ENCODE results near the gene ARID1B. TPM values are rescaled to one million over a fixed set of nuclear protein-coding genes. Genes with fewer than 3 reads are reported as not detected.

The ARID1B gene
- total RNA-seq, 1 donor from 2014 or later, result 18.5 TPM

DNA sequence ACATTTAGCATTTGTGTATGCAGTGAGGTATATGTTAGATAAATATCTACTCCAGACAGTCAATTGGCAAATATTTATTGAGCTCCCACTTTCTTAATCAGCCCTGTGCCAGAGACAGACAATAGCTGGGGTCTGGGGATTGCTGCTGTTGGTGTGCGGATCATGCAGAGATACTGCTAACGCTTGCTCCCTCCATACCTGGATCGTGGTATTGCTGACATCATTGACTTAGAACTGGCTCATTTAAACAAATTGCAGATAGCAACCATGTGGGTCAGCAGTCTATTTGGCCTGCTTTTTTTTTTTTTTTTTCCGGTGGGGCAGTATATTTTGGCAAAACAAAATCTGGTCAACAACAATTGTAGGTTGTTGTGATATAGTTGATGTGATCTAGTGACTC, 9.5 kb downstream of the ARID1B start:
- no peak overlapping the region for H3K4me3 ChIP-seq (ENCODE audit: low read depth, low read length)
- TF ChIP-seq, protein P1, sequence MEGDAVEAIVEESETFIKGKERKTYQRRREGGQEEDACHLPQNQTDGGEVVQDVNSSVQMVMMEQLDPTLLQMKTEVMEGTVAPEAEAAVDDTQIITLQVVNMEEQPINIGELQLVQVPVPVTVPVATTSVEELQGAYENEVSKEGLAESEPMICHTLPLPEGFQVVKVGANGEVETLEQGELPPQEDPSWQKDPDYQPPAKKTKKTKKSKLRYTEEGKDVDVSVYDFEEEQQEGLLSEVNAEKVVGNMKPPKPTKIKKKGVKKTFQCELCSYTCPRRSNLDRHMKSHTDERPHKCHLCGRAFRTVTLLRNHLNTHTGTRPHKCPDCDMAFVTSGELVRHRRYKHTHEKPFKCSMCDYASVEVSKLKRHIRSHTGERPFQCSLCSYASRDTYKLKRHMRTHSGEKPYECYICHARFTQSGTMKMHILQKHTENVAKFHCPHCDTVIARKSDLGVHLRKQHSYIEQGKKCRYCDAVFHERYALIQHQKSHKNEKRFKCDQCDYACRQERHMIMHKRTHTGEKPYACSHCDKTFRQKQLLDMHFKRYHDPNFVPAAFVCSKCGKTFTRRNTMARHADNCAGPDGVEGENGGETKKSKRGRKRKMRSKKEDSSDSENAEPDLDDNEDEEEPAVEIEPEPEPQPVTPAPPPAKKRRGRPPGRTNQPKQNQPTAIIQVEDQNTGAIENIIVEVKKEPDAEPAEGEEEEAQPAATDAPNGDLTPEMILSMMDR (conservative IDR thresholded peaks at IDR 0.05; ENCODE audit: low read depth, low read length), result no peak
- DNase-seq (ENCODE audit: low read depth), result no peak

DNA sequence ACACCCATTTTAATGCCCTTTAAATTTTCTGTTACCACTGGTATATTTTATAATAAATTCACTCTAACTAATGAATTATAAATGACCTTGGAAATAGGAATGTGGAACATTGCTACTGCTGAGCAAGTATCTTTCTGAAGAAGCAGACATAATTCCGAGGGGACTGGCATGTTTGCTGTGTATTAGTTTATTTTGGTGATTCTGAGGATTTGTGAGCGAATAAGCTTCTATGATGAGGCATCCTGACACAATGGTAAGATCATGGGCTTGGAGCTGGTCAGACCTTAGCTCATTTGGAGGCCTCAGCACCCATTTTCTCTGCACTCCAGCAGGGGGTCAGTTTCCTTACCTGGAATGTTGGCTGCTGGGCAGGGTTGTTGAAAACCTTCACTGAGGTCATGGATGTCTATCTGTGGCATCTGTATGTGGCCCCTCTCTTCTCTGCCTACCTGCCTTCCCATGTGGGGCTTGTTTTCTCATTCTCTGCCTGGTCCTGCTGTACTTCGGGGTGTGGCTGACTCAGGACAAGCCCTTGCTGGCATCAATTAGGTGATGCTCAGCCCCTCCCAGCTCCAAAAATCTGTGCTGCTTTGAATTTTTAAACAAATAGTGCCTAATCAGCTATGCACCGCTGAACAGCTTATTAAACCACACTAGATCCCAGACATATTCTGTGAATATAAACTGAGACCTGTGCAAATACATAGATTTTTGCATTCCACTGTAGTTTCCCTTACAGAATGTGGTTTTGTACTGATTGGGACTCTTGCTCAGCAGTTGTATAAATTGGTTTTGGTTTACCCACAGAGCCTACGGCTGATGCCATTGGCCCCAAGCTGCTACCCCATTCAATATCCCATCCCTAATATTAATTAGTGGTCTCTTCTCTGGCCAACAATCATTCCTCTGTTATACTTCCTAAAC, 10.7 kb downstream of the ARID1B start:
- TF ChIP-seq, protein P1 (conservative IDR thresholded peaks at IDR 0.05; ENCODE audit: low read depth, low read length), result peak; percentile 10
- DNase-seq (ENCODE audit: low read depth), result no peak
- no peak overlapping the region for H3K4me3 ChIP-seq (ENCODE audit: low read depth, low read length)

DNA sequence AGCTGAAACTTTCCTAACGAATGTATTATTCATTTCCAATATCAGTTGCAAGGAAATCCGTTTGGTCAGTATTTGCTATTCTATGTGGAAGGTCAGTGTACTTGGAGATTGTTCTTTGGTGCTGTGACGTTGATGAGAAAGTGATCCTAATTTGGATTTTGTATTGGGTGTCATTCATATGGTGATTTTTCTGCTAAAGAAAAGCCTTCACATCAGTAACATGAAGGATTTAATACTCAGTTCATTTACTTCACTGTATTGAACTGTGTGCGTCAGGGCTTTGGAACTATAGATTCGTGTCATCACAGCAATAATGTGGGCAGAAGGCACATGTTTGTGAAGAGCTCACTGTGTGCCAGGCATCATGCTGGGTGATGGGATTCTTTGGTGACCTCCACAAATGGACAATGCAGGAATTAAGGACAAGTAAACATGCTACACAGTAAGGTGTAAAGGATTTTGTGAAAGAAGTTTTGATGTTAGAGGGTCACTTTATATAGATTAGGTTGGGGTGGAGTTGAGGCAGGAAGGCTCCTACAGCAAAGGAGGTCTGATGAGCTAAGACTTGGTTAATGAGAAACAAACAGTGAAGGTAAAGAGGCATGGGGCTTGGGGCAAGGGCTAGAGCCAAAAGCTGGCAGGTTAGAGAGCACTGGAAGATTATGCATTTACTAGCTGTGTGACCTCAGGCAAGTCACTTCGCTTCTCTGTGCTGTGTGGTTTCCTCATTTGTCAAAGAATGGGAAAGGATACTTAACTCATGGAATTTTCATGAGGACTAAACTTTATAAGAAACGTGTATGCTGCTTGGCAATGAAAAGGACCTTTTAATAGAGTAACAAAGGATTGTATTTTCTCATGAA, 12.1 kb downstream of the ARID1B start:
- no peak overlapping the region for H3K4me3 ChIP-seq (ENCODE audit: low read depth, low read length)
- TF ChIP-seq, protein P1 (conservative IDR thresholded peaks at IDR 0.05; ENCODE audit: low read depth, low read length), result no peak
- no peak for DNase-seq (ENCODE audit: low read depth)

DNA sequence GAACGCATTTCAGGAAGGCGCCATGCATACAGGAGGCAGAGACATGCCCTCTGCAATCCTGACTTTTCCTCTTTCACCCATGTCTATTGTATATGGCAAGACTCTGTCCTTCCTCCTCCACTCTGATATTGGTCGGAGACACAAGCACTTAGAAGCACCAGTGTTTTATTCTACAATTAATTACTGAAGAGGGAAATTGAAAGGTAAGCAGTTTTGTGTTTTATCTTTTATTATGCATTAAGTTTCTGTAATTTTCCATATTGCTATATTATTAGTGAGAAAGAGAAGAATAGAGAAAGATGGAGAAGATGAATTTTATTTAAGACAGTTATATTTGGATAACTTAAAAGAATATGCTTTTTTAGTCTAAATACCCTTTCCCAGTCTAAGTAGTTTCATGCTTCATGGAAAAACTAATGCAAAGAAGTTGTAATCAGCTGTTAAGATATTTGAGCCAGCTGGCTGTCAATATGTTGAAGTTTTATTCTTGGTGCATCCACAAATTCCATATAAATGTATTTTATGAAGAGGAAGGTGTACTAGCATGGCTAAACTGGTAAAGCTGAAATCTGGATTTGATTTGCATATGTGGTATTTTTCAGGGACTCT, 13.6 kb downstream of the ARID1B start:
- DNase-seq (ENCODE audit: low read depth), result no peak
- no peak overlapping the region for H3K4me3 ChIP-seq (ENCODE audit: low read depth, low read length)
- TF ChIP-seq, protein P1 (conservative IDR thresholded peaks at IDR 0.05; ENCODE audit: low read depth, low read length), result no peak

DNA sequence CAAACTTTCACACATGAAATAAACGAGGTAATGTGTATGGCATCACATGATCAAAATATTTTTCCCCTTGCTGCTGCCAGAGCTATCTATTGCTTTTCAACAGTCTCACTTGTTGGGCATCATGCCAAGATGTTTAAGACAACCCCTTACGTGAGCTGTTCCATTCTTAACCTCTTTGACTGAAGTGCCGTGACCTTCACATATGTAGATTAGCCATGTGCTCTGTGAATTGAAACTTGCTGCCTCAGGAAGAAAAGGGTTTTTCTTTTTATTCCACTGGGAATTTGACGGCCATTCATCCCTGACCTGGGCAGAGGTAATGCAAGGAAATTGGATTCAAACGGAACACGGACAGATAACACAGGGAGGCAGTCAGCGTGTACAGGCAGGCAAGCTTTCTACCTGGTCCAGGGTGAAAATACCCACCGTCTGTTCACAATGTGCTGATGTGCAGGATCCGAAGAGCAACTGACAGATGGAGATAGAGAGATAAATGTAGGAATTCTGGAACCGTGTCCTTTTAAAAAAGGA, 14.2 kb downstream of the ARID1B start:
- TF ChIP-seq, protein P1 (conservative IDR thresholded peaks at IDR 0.05; ENCODE audit: low read depth, low read length), result no peak
- no peak overlapping the region for H3K4me3 ChIP-seq (ENCODE audit: low read depth, low read length)
- DNase-seq (ENCODE audit: low read depth), result peak; percentile 53

DNA sequence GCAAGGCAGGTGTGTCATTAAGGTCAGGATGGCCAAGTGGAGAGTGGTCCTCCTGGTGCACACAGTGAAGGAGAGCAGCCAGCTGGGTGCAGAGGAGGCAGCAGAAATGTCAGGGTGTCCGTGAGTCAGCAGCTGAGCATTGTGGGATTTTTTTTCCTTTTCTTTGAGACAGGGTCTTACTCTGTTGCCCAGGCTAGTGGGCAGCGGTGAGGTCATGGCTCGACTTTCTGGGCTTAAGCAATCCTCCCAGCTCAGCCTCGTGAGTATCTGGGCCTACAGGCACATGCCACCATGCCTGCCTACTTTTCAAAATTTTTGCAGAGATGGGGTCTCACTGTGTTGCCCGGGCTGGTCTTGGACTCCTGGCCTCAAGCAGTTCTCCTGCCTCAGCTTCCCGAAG, 16.0 kb downstream of the ARID1B start:
- no peak for DNase-seq (ENCODE audit: low read depth)
- TF ChIP-seq, protein P1 (conservative IDR thresholded peaks at IDR 0.05; ENCODE audit: low read depth, low read length), result no peak
- H3K4me3 ChIP-seq (ENCODE audit: low read depth, low read length), result no peak overlapping the region

Data from epithelial cell of proximal tubule (primary cell).